ENCODE results near the gene APELA.
"Not testable (repeated sequence)": the region's sequence is repeated elsewhere in the genome, so short reads cannot be mapped to it uniquely, and the experiment has no call there.

The APELA gene

DNA sequence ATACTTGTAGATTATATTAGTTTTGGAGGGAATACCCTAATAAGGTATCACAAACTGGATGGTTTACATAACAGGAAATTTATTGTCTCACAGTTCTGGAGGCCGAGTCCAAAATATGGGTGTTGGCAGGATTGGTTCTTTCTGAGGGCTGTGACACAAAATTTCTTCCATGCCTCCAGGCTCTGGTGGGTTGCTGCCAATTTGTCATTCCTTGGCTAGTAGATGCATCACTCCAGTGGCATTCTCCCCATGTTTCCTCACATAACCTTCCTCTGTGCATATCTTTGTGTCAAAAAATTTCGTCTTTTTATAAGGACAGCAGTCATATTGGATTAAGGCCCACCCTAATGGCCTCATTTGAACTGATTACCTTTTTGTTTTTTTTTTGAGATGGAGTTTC, 49.3 kb downstream of the APELA start:
- peak; percentile 47 for DNase-seq (ENCODE audit: low read depth)

DNA sequence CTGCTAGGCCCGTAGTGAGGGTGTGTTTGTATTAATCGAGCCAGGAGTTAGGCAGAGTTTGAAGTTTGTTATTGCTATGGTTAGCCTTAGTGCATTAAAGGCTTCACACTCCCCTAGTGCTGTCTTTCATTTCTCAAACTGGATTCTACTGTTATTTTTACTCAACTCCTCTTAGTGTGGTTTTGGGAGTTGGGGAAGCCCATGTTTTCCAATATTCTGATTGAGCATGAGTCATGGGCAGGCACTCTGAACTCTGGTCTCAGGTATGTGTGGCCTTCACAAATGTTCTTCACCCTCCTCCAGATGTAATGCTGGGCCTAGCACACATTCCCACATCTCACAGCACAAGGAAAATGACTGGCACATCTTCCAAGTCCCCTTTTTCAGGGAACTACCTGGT, 50.1 kb downstream of the APELA start:
- not testable (repeated sequence) for DNase-seq (ENCODE audit: low read depth)

DNA sequence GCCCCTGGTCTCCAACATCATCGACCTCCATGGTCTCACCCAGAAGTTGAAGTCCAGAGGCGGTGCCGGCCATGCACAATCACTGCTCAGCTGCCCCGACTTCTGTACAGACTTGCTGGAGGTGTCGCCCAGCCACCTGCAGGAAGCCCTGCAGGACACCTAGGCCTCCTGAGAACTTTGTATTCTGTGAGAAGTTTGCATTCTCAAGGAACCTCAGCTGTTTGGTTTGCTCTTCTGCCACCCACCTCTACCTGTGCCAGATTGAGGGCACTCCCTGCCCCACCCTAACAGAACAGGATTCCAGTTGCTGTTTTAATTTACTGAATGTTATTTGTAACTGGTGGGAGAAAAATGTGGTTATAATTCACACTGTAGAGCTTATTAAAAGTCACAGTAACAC, 53.7 kb downstream of the APELA start:
- no peak for DNase-seq (ENCODE audit: low read depth)

DNA sequence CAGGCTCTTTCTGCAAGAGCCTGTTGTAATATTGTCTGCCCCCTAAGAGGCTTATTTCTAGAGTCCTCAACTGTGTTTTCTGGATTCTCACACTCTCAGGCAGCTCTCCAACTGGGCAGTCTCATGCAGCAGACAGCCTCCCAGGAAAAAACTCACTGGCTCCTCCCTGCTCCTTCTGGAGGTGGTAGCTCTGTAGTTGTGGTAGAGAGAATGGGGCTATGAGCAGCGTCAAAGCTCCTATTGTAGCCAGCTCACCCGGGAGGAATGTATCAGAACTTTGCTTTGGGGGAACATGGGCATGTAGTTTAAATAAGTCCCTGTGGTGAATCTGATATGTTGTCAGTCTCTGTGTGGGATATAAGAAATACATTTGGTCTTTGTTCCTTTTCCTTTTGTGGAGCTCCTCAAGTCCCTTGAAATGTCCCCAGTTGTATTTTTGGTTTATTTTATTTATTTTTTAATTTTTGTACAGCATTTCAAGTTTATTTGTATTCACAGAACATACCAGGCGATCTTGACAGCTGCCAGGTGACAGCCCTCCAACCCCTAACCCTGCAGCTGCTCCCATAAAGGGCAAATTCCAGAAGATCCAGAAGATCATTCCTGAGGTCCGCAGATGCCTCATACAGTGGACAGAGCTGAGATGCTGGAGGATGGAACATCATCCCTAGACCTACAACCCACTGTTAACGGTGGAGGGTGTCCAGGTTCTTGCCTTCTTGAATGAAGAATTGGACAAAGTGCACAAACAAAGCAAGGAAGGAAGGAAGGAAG, 54.8 kb downstream of the APELA start:
- DNase-seq (ENCODE audit: low read depth), result peak; percentile 40

DNA sequence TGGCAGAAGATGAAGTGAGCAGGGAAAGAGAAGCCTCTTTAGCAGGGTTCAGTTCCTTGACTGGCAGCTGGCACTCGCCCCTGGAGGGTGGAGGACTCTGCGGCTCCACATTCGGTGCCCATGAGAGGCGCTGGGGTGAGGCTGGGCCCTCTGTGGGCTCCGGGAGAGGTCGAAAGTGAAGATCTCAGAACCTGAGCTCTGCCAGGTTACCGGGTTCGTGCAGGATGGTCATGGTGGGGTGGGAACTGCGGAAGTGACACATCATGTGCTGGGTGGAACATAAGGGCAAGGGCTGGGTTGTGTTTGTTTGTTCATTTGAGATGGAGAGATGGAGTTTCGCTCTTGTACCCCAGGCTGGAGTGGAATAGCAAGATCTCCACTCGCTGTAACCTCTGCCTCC, 56.3 kb downstream of the APELA start:
- no peak for DNase-seq (ENCODE audit: low read depth)

DNA sequence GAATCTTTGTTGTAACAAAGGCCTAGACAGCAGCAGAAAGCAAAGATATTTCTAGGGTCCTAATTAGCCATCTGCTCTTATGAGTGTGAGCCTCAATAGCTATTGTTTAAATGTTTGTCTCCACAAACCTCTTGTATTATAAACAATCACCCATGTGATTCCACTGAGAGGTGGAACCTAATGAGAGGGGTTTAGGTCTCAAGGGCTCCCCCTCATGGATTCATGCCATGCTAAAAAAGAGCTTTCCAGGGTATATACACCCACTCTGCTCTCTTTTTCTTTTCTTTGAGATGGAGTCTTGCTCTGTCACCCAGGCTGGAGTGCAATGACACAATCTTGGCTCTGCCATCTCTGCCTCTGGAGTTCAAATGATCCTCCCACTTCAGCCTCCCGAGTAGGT, 58.4 kb downstream of the APELA start:
- peak; percentile 13 for DNase-seq (ENCODE audit: low read depth)

DNA sequence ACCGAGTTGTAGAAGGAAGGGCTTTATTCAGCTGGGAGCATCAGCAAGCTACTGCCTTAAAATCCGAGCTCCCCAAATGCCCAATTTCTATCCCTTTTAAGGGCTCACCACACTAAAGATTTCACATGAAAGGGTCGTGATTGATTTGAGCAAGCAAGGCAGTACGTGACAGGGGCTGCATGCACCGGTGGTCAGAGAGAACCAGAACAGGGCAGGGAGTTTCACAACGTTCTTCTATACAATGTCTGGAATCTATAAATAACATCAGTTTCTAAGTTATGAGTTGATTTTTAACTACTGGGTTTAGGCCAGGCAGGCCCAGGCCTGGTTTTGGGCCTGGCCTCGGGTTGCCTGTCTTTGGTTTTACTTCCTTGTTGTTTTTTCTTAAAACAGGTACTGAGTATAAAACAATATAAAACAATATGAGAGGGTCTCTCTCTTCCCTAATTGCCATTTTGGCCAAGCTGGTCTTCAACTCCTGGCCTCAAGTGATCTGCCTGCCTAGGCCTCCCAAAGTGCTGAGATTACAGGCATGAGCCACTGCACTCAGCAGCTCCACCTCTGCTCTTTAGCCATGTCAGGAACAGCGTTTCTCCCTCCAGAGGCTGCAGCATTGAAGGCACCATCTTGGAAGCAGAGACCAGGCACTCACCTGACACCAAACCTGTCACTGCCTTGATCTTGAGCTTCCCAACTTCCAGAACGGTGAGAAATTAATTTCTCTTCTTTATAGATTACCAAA, 59.1 kb downstream of the APELA start:
- DNase-seq (ENCODE audit: low read depth), result not testable (repeated sequence)

DNA sequence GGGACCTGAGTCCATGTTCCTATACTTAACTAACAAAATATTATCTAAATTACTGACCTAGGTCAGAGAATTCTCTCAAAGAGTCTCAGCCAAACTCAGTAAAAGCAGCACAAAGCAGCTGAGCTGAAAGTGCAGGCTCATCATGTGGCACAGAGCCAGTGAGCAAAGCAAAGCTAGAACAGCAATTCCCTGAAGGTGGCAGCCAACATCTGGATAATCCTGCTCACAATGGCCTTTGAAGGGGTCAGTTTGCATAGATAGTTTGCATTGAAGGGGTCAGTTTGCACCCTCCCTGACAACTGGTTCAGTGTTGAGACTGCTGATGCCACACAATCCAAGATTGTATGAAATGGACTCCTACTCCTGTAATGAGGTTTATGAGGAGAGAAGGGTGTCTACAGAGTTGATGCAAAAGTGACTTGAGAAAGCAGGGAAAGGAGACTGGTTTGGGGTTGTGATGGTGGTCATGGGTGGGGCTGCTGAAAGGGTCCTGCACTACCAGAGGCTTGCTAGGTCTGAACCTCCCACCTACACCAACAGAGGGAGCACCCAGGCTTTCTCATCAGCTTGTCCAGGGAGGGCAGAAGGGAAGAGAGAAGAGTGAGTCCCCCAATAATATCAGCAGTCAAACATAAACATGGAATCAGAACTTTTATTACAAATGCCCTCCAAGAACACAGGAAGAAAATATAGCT, 60.7 kb downstream of the APELA start:
- DNase-seq (ENCODE audit: low read depth), result no peak

DNA sequence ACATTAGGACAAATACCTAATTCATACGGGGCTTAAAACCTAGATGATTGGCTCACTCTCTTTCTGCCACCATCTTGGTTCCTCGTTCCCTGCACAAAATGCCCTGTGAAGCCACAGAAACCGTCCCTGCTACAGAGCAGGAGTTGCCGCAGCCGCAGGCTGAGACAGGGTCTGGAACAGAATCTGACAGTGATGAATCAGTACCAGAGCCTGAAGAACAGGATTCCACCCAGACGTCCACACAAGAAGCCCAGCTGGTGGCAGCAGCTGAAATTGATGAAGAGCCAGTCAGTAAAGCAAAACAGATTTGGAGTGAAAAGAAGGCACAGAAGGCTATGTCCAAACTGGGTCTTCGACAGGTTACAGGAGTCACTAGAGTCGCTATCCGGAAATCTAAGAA, 66.2 kb downstream of the APELA start:
- DNase-seq (ENCODE audit: low read depth), result no peak

DNA sequence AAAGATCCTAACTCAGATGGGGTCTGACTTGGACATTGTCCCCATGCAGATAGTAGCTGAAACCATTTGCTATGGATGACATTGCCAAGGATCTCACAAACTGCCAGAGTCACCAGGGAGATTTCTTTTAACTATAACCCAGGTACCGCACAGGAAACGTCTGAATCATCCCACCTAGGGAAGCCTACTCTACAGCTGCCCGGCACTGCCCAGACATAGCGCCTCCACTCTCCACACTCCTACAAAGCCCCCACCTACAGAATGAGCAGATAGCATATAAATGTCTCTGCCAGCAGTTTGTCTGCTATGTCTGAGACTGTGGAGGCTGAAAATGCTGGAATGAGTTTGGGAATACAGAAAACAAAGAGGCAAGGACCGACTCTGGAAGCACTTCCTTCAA, 68.2 kb downstream of the APELA start:
- DNase-seq (ENCODE audit: low read depth), result no peak

DNA sequence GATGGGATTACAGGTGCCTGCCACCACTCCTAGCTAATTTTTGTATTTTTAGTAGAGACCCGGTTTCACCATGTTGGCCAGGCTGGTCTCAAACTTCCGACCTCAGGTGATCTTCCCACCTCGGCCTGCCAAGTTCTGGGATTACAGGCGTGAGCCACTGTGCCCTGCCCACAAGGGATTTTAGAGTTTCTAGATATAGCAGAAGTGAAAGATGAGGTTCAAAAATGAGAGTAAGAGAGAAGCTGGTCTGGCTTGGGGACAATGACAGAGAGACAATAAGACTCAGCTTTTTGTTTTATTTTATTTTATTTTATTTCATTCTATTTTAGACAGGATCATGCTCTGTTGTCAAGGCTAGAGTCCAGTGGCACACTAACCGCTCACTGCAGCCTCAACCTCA, 69.8 kb downstream of the APELA start:
- DNase-seq (ENCODE audit: low read depth), result no peak

Measured in ELR (cell line).